ENCODE measurements around the gene GMDS. TPM values are rescaled to one million over a fixed set of nuclear protein-coding genes. Genes with fewer than 3 reads are reported as not detected.

Gene GMDS
- total and polyA plus RNA-seq, 2 of the 8 experiments (the other 6 are each of a cell fraction or from before 2014, with no cell fraction given): 16.8 to 50.0 TPM

- H3K36me3 ChIP-seq (ENCODE audit: control insufficient read depth in 2 of 4, insufficient read depth in 4 of 4, low read length in 3 of 4): no peaks in the 10 kb centered on the region
- H3K23me2 ChIP-seq (ENCODE audit: low read depth, low read length): no peaks in the 10 kb centered on the region
- ChIA-PET CTCF (ENCODE audit: partially characterized antibody) (interaction anchor here (0.6 to 1.0 kb wide), 4 partner anchors 9 to 92 kb away, joined by 3 to 4 read pairs (median 3); no protein-coding TSS in a partner anchor), POLR2A (ENCODE audit: partially characterized antibody) (no interaction called here)
- no peak overlapping the region for H2AK5ac ChIP-seq (ENCODE audit: low read depth, low read length)
- H2BK12ac ChIP-seq (ENCODE audit: low read depth, low read length): no peak overlapping the region
- no peaks in the 10 kb centered on the region for H3K4me1 ChIP-seq (replicated peaks in 1 of 4; ENCODE audit: control insufficient read depth in 3 of 4, insufficient read depth in 4 of 4, low read length in 3 of 4)
- peaks cover 0 to 1% of the 10 kb centered on the region in 2 experiments for H4K20me1 ChIP-seq (replicated peaks in 1 of 2; ENCODE audit: control insufficient read depth in 1 of 2, insufficient read depth in 2 of 2, low read length in 2 of 2)
- H3K4ac ChIP-seq (replicated peaks; ENCODE audit: insufficient read length, low read depth, low read length): no peak overlapping the region
- no peaks in the 10 kb centered on the region for H3K9me3 ChIP-seq (ENCODE audit: insufficient read depth in 2 of 2, low read depth in 1 of 2, low read length in 1 of 2)
- no peak overlapping the region for H2BK120ac ChIP-seq (replicated peaks; ENCODE audit: low read depth, low read length)
- no peak overlapping the region for H3K4me2 ChIP-seq (ENCODE audit: insufficient read depth in 1 of 2, low read depth in 2 of 2, low read length in 2 of 2)
- no peak overlapping the region for H3K18ac ChIP-seq (ENCODE audit: extremely low read depth, low read length)
- H2BK20ac ChIP-seq (ENCODE audit: low read length): no peak overlapping the region
- H4K91ac ChIP-seq (replicated peaks; ENCODE audit: insufficient read length, low read length): no peak overlapping the region
- H3K9ac ChIP-seq (replicated peaks in 1 of 4; ENCODE audit: extremely low read depth in 1 of 4, low read depth in 3 of 4, low read length in 3 of 4): no peak overlapping the region
- H3K23ac ChIP-seq (ENCODE audit: insufficient read length): no peak overlapping the region
- no peaks in the 10 kb centered on the region for H3K79me2 ChIP-seq (ENCODE audit: control insufficient read depth in 1 of 2, insufficient read depth in 2 of 2, low read length in 2 of 2)
- FAIRE-seq: no peak
- no peak overlapping the region for H3K14ac ChIP-seq (ENCODE audit: insufficient read length)
- no peak overlapping the region for H3K56ac ChIP-seq (replicated peaks; ENCODE audit: insufficient read length, low read depth, low read length)
- no peak overlapping the region for H2BK5ac ChIP-seq (ENCODE audit: low read depth, low read length)
- H3K27ac ChIP-seq (ENCODE audit: low read depth, low read length): no peak overlapping the region
- WGBS, 2 experiments (ENCODE audit: extremely low coverage in 1 of 2, insufficient coverage in 1 of 2, insufficient read length in 1 of 2, insufficient replicate concordance in 2 of 2, low coverage in 1 of 2, low lambda C conversion rate in 2 of 2, missing lambda C conversion rate in 1 of 2): 96% methylated on average over 3 of the region's 3 CpGs; no CpG with 5 or more reads in 1 of the 2 experiments
- H2BK15ac ChIP-seq (ENCODE audit: low read length): no peak overlapping the region
- no peak overlapping the region for H2AFZ ChIP-seq (ENCODE audit: low read length)
- no peak overlapping the region for H4K8ac ChIP-seq (ENCODE audit: extremely low read depth, insufficient read depth, low read length)
- DNase-seq (ENCODE audit: low read depth in 1 of 2, low spot score in 2 of 2): no peak
- no peaks in the 10 kb centered on the region for H3K27me3 ChIP-seq (replicated peaks in 1 of 4; ENCODE audit: control insufficient read depth in 3 of 4, extremely low read depth in 1 of 4, insufficient read depth in 3 of 4, low read length in 3 of 4)
- H3K79me1 ChIP-seq (ENCODE audit: low read depth, low read length): no peaks in the 10 kb centered on the region; the same call in 1 of the 2 replicates
- no peak for TF ChIP-seq EZH2 (IDR thresholded peaks at IDR 0.05; ENCODE audit: low read depth, low read length, severe bottlenecking)
- TF ChIP-seq E2F6 (IDR thresholded peaks at IDR 0.05): no peak
- no peak for TF ChIP-seq RNF2 (IDR thresholded peaks at IDR 0.05; ENCODE audit: borderline replicate concordance, low read depth, low read length, missing control alignments, poor library complexity, severe bottlenecking)
- no peak for TF ChIP-seq GTF2F1 (IDR thresholded peaks at IDR 0.05; ENCODE audit: borderline replicate concordance, low read depth, low read length)
- TF ChIP-seq CBX5 (IDR thresholded peaks at IDR 0.05; ENCODE audit: low read depth, low read length): no peak
- TF ChIP-seq CEBPB (IDR thresholded peaks at IDR 0.05; ENCODE audit: low read depth, low read length): no peak
- TF ChIP-seq, protein P1, sequence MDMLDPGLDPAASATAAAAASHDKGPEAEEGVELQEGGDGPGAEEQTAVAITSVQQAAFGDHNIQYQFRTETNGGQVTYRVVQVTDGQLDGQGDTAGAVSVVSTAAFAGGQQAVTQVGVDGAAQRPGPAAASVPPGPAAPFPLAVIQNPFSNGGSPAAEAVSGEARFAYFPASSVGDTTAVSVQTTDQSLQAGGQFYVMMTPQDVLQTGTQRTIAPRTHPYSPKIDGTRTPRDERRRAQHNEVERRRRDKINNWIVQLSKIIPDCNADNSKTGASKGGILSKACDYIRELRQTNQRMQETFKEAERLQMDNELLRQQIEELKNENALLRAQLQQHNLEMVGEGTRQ (IDR thresholded peaks at IDR 0.05; ENCODE audit: low read length): no peak
- no peak for TF ChIP-seq KDM1A (IDR thresholded peaks at IDR 0.05; ENCODE audit: borderline replicate concordance, low read length)
- no peak for TF ChIP-seq FOSL1 (IDR thresholded peaks at IDR 0.05; ENCODE audit: insufficient read depth, low read depth, low read length)
- TF ChIP-seq CHD1 (IDR thresholded peaks at IDR 0.05; ENCODE audit: low read depth, low read length): no peak
- no peak for TF ChIP-seq KDM5A (IDR thresholded peaks at IDR 0.05; ENCODE audit: low read length)
- H3K4me3 ChIP-seq (ENCODE audit: extremely low read depth in 1 of 4, insufficient read depth in 2 of 4, low read depth in 3 of 4, low read length in 4 of 4): no peak overlapping the region
- H4K5ac ChIP-seq (ENCODE audit: insufficient read length, low read depth, low read length): no peak overlapping the region
Observed at GRCh38 chr6:1946583-1946982, 298.8 kb downstream of the GMDS start.
